Spleen (tissue), 7 donors: ENCODE data around the gene CCSAP.

Experiments
- CTCF ChIP-seq, 11 experiments: fragments of 200-600 bp in 7 of 11; fragments of 450-650 bp in 4 of 11; sonication (generic) in 4 of 11; IDR thresholded peaks in 8 of 11; conservative IDR thresholded peaks in 3 of 11; 1 replicate in 7 of 11; 2 replicates in 4 of 11; pipeline versions ENCODE4 v1.4.0 to v1.8.0; 2016 to 2021; ENCODE audit warnings: antibody characterized with exemption in 11 of 11, inconsistent platforms in 4 of 11, mild to moderate bottlenecking in 1 of 11
- POLR2A ChIP-seq, 3 donors: fragments of 450-650 bp; IDR thresholded peaks; one replicate each; pipeline ENCODE4 v1.5.1; 2017; ENCODE audit warnings: antibody characterized with exemption in 3 of 3, mild to moderate bottlenecking in 1 of 3
- donor health status: DM: no; HTN: no; CAD: no; lungs with moderate emphysema.
- donor health status: DM: no; HTN: no; CAD: no.
- donor health status: DM: no; HTN: no; CAD: no.

- TF ChIP-seq CTCF (IDR thresholded peaks at IDR 0.05 in 8 of 11, conservative IDR thresholded peaks at IDR 0.05 in 3 of 11) (no peak), POLR2A (IDR thresholded peaks at IDR 0.05) (no peak)
Measured at GRCh38 chr1:229377429-229377828, 34.6 kb upstream of the CCSAP start.
